Calu3 (cell line): ENCODE results near the gene NUP188. TPM values are rescaled to one million over a fixed set of nuclear protein-coding genes. Genes with fewer than 3 reads are reported as not detected.

Experiments used
- BruUV-seq: library from RNA; stranded (reverse); fragments of 400-500 nt; replicated peaks from 2 replicates; lab custom pipeline; 2021; lab: Mats Ljungman, UMichigan
- CTCF ChIA-PET: fragments of 300-600 bp; sonication (Branson Sonifier 250); formaldehyde crosslinking; loops from one replicate; lab custom pipeline; 2022; ENCODE audit warnings: antibody characterized with exemption; lab: Charles Lee
- DNase-seq: peaks from one replicate; pipeline ENCODE4 v3.0.0; 2022
- H3K27ac Mint-ChIP-seq: one replicate; pipeline ENCODE4 v1.8.0; 2022; ENCODE audit warnings: mixed read lengths; ENCODE audit not compliant: unreplicated experiment
- H3K27me3 Mint-ChIP-seq: one replicate; pipeline ENCODE4 v1.8.0; 2022; ENCODE audit warnings: mixed read lengths; ENCODE audit not compliant: unreplicated experiment
- H3K36me3 Mint-ChIP-seq: one replicate; pipeline ENCODE4 v1.8.0; 2022; ENCODE audit warnings: mild to moderate bottlenecking, moderate library complexity, mixed read lengths; ENCODE audit not compliant: insufficient read depth, unreplicated experiment
- H3K4me1 Mint-ChIP-seq: one replicate; pipeline ENCODE4 v1.8.0; 2022; ENCODE audit warnings: mild to moderate bottlenecking, low read depth, mixed read lengths; ENCODE audit not compliant: unreplicated experiment
- H3K4me3 Mint-ChIP-seq: one replicate; pipeline ENCODE4 v1.8.0; 2022; ENCODE audit warnings: mild to moderate bottlenecking, low read depth, moderate library complexity, mixed read lengths; ENCODE audit not compliant: unreplicated experiment
- H3K9me3 Mint-ChIP-seq: one replicate; pipeline ENCODE4 v1.8.0; 2022; ENCODE audit warnings: low read depth, mixed read lengths; ENCODE audit not compliant: unreplicated experiment
- CTCF ChIP-seq: fragments of 200-600 bp; IDR thresholded peaks from one replicate; pipeline ENCODE4 v1.8.0; 2022; ENCODE audit warnings: antibody characterized with exemption; ENCODE audit not compliant: unreplicated experiment
- intact Hi-C: fragments of 100-400 bp; cut with micrococcal nuclease; formaldehyde crosslinking; loops from one replicate; pipeline ENCODE4 v1.10.0; 2022; ENCODE audit not compliant: unreplicated experiment
- total RNA-seq: library from RNA; stranded (reverse); gene quantifications from 2 replicates; pipeline ENCODE4 v1.2.3, GENCODE V29; 2022

Gene NUP188
- total RNA-seq, 1 experiment from 2014 or later, result 34.3 TPM

- CTCF ChIA-PET, result interaction anchor here (0.6 to 1.5 kb wide), 3 partner anchors 65 to 99 kb away, joined by 3 to 4 read pairs (median 4); partner anchors contain the start of gene SPOUT1
- Mint-ChIP-seq H3K4me3 (no peak overlapping the region), H3K27ac (no peak overlapping the region), H3K27me3 (no peaks in the 10 kb centered on the region), H3K4me1 (peaks cover 7% of the 10 kb centered on the region), H3K36me3 (no peaks in the 10 kb centered on the region), H3K9me3 (no peaks in the 10 kb centered on the region)
- intact Hi-C loops, result loop anchor here (1.0 to 5.0 kb wide), 3 partner anchors 46 to 76 kb away; partner anchors contain the start of genes KYAT1 and LRRC8A
- no peak for TF ChIP-seq CTCF
- BruUV-seq, result no TSS peak
- no peak for DNase-seq
Measured at GRCh38 chr9:128928624-128929023, 18.9 kb upstream of the NUP188 start.

- TF ChIP-seq CTCF, result no peak
- Mint-ChIP-seq H3K9me3 (no peaks in the 10 kb centered on the region), H3K27me3 (no peaks in the 10 kb centered on the region), H3K27ac (no peak overlapping the region), H3K4me3 (no peak overlapping the region), H3K36me3 (peaks cover 4% of the 10 kb centered on the region), H3K4me1 (peaks cover 7% of the 10 kb centered on the region)
- no peak for DNase-seq
- intact Hi-C loops, result loop anchor here (5.0 kb wide), 1 partner anchor 47 kb away; the partner anchor contains the start of genes KYAT1 and LRRC8A
- CTCF ChIA-PET, result interaction anchor here (0.7 kb wide), 1 partner anchor 141 kb away, joined by 3 read pairs; no protein-coding TSS in a partner anchor
- BruUV-seq, result no TSS peak
Measured at GRCh38 chr9:128929560-128929959, 17.9 kb upstream of the NUP188 start.

DNA sequence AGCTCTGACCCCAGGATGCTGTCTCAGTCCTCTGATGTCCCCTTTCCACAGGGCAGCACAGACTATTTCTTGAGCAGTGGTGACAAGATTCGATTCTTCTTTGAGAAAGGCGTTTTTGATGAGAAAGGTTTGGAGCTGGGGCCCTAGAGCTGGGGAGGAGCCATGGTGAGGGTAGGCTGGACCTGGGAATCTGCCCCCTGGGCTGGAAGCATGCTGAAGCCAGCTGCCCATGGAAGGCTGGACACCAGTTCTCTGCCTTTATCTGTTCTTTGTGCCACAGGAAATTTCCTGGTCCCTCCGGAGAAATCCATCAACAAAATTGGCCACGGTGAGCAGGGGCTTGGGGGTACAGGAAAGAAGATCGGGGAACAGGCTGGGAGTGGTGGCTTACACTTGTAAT is 13.8 kb upstream of the NUP188 start:
- no peaks in the 10 kb centered on the region for H3K9me3 Mint-ChIP-seq
- CTCF ChIA-PET, result no interaction called here

GRCh38 chr9:128936171-128936865 is 11.2 kb upstream of the NUP188 start:
- DNase-seq, result no peak
- H3K36me3 Mint-ChIP-seq, result peaks cover 10% of the 10 kb centered on the region
- TF ChIP-seq CTCF, result no peak
- H3K27me3 Mint-ChIP-seq, result no peaks in the 10 kb centered on the region
- H3K27ac Mint-ChIP-seq, result no peak overlapping the region
- no peaks in the 10 kb centered on the region for H3K9me3 Mint-ChIP-seq
- BruUV-seq, result no TSS peak
- H3K4me1 Mint-ChIP-seq, result no peaks in the 10 kb centered on the region
- no peak overlapping the region for H3K4me3 Mint-ChIP-seq
- CTCF ChIA-PET, result no interaction called here
- intact Hi-C loops, result no loop called here

More for the DNA sequence above, 13.8 kb upstream of the NUP188 start:
- no peak for TF ChIP-seq CTCF
- H3K36me3 Mint-ChIP-seq, result peaks cover 5% of the 10 kb centered on the region
- DNase-seq, result no peak
- H3K4me3 Mint-ChIP-seq, result no peak overlapping the region
- H3K27me3 Mint-ChIP-seq, result no peaks in the 10 kb centered on the region
- BruUV-seq, result no TSS peak
- intact Hi-C loops, result no loop called here
- H3K27ac Mint-ChIP-seq, result no peak overlapping the region
- no peaks in the 10 kb centered on the region for H3K4me1 Mint-ChIP-seq
